DMS153 treated with DMSO at 0.1 percent for 48 hours (cell line): Measurements from ENCODE around the gene KIAA1958.
"Not testable (repeated sequence)": the region's sequence is repeated elsewhere in the genome, so short reads cannot be mapped to it uniquely, and the experiment has no call there.

ENCODE experiments used
- DNase-seq: peaks from one replicate; lab custom pipeline; 2025; ENCODE audit not compliant: unreplicated experiment; lab: John Stamatoyannopoulos, UW

KIAA1958 gene

GRCh38 chr9:112647596-112647995, 161.0 kb downstream of the KIAA1958 start:
- DNase-seq, result no peak

DNA sequence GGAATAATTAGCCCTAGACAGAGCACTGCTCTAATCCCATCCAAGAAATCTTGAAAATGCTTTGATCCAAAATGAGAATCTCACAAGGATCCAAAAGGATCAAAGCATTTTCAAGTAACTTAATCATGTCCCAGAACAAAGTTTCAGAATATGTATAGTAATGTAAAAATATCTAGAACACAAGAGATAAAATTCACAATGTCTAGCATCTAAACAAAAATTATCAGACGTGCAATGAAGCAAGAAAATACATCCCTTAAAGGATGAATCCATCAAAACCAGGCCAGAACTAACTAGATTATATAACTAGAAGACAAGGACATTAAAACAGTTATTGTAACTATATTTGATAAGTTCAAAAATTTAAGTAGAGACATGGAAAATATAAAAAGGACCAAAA, 162.0 kb downstream of the KIAA1958 start:
- no peak for DNase-seq

GRCh38 chr9:112654282-112654681, 167.7 kb downstream of the KIAA1958 start:
- no peak for DNase-seq

DNA sequence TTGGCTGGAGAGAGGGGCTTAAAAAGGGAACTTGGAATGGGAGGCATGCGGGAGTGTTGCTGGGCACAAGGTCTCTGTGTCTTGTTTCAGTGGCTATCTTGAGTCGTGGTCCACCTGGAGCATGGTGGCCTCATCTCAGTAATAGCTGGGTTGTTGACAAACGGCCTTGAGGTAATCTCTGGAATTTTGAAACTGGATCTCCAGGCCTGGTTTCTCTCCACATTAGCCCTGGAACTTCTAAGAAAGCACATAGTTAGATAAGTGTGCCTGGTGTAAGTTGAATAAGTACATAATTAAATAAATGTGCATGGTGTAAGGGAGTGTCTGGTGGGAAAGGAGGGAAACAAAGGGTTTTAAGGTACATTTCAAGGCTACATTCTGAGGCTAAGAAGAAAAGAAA, 169.0 kb downstream of the KIAA1958 start:
- DNase-seq, result no peak

DNA sequence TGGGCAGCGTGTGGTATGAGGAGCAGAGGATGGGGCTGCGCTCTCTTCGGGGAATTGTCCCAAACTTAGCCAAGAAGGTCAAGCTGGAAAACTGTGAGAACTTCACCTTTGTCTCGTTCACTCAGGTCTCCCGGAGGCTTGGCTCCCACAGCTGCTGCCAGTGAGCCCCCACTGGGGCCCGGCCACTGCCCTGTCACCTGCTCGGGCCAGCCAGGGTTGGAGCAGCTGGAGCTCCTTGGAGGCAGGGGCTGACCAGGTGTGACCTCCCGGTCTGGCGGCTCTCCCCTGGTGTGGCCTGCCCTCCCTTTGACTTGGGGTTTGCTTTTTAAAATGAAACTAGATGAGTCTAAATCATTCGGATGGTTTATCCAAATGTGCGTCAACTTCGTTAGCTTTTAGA, 173.3 kb downstream of the KIAA1958 start:
- DNase-seq, result no peak

DNA sequence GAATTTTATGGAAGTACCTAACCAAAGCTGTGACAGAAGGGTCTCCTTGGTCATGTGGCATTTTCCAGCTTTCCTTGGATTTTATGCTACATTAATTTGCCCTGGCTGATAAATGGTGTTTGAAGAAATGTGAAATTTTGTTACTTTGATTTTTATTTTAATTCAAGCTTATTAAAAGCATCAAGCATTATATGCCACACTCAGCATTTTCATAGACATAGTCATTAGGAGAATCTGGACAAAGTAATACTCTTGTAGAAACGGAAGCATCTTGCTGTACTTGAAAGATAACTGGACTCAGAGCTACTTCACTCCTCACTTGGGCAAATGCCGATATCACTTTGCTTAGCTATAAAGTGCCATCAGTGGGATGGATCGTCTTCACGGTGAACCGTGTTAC, 177.1 kb downstream of the KIAA1958 start:
- no peak for DNase-seq

GRCh38 chr9:112664531-112664930, 177.9 kb downstream of the KIAA1958 start:
- DNase-seq, result no peak

DNA sequence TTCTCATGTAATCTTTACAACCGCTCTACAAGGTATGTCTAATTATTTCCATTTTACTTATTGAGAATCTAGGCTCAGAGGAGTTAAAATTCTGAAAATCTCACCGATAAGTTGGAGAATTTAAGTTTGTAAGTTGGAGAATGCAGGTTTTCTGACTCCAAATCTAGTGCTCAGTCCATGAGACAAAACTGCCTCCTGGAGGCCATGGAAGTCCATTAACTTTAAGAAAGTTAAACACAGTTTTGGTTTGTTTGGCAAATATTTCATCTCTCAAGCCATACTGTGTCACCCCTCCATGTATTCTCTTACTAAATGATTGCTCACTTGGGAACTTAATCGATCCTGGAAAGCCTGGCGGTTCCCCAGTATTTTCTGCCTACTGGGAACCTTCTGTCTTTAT, 178.7 kb downstream of the KIAA1958 start:
- no peak for DNase-seq

DNA sequence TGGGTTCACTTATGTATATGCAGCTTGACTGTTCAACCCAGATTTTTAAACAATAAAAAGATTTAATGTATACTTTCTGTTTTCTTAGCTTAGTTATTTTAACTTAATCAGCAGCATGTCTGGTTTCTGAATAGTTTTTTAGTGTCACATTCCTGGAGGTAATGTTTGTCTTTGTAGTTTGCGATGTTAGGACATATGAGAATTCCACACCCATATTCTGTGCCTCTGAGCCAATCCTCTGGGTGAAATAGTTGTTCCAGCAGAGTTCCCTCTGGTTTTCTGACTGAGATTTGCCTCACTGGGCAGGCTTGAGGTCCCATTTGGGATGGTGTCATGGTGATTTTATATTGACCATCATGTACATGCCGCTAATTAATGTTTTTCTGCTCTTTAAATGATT, 182.7 kb downstream of the KIAA1958 start:
- no peak for DNase-seq

- DNase-seq, result no peak
These were observed 184.5 kb downstream of the KIAA1958 start for GRCh38 chr9:112670991-112671625.

GRCh38 chr9:112673221-112673620, 186.6 kb downstream of the KIAA1958 start:
- DNase-seq, result not testable (repeated sequence)

DNA sequence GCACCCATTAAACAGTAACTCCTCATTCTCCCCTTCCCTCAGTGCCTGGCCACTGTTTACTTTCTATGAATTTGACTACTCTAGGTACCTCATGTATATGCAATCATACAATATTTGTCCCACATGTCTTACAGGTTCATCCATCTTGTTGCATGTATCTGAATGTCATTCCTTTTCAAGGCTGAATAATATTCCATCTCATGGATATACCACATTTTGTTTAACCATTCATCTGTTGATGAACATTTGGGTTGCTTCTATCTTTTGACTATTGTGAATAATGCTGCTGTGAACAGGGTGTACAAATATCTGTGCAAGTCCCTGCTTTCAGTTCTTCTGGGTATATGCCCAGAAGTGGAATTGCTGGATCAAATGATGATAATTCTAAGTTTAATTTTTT, 190.4 kb downstream of the KIAA1958 start:
- no peak for DNase-seq

GRCh38 chr9:112680731-112681402, 194.2 kb downstream of the KIAA1958 start:
- DNase-seq, result no peak

DNA sequence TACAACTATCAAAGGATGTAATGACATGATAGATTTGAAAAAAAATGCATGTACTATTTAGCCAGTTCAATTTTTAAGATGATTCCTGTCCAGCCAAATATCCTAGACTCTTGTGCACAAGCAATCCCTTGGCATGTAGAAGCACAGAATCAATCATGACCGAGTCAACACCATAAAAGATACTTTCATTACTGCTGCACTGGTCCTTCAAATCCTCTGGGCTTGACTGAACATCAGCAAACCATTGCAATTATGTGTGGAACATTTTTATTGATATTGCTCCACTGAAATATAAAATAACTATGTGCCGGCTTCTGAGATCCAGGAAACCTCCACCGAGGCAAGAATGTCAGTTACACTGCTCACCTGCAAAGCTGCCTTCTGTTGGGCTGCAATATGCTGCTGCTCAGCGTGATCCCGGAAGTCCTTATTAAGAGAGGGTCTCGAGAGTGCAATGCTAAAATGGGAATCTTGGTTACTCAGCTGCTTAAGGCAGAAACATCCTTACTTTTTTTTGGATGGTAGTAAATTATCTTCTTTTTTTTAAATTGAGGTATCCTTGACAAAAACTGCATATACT, 202.6 kb downstream of the KIAA1958 start:
- DNase-seq, result no peak

DNA sequence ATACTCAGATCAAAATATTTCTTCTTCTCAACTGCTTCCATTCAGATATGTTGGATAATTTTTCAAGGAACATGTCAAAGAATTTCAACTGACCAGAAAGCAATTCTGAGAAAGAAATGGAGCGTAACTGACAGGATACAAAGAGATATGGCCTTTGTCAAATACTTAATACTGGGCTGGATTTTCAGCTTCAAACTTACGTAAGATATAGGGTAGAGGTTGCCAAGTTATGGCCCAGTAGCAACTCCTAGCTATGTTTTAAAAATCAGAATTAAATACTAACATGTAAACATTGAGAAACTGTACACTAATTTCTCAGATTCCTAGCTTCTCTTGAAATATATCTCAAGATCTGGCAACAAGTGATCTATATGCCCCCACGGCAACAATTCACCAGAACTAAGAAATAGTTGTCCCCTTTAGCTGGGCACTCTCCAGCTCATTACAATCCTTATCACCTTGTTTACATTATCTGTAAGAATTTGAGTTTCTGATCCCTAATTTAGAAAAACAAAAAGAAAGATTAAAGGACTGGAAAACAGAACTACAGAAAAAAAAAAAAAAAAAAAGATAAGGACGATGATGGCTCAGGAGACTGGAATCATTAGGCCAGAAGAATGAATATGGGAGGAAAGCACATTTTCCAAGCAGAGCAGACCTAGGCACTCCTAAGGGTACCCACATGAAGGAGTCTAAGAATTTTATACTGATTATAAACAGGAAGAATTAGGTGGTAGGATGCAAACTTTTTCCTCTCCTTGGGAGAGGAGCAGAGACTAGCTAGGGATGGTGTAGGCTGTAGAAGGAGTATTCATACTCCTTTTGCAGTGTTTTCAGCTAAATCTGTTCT, 208.3 kb downstream of the KIAA1958 start:
- DNase-seq, result no peak

- DNase-seq, result no peak
These were observed 209.8 kb downstream of the KIAA1958 start for GRCh38 chr9:112696461-112696860.

DNA sequence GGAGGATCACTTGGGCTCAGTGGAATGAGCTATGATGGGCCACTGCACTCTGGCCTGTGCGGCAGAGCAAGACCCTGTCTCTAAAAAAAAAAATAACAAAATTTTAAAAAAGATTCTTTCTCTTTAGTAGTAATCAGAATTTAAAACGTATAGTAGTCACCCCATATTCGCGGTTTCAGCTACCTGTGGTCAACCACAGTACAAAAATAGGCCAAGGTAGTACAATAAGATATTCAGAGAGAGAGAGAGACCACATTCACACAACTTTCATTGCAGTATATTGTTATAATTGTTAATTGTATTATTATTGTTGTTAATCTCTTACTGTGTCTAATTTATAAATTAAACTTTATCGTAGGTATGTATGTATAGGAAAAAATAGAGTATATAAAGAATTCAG, 212.6 kb downstream of the KIAA1958 start:
- no peak for DNase-seq

GRCh38 chr9:112700085-112700484, 213.5 kb downstream of the KIAA1958 start:
- no peak for DNase-seq

DNA sequence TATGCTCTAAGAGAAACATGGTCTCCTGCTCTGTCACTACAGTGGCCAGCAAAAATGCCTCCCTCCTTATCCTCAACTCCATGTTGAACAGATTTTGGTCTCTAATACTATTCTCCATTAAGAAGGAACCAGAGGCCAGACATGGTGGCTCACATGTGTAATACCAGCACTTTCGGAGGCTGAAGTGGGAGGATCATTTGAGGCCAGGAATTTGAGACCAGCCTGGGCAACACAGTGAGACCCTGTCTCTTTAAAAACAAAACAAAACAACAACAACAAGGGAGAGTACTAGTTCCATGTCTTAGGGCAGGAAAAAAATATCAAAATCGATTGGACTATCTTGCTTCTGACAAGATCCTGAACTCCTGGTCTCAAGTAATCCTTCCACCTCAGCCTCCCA, 216.7 kb downstream of the KIAA1958 start:
- no peak for DNase-seq

GRCh38 chr9:112705768-112706427, 219.3 kb downstream of the KIAA1958 start:
- no peak for DNase-seq

DNA sequence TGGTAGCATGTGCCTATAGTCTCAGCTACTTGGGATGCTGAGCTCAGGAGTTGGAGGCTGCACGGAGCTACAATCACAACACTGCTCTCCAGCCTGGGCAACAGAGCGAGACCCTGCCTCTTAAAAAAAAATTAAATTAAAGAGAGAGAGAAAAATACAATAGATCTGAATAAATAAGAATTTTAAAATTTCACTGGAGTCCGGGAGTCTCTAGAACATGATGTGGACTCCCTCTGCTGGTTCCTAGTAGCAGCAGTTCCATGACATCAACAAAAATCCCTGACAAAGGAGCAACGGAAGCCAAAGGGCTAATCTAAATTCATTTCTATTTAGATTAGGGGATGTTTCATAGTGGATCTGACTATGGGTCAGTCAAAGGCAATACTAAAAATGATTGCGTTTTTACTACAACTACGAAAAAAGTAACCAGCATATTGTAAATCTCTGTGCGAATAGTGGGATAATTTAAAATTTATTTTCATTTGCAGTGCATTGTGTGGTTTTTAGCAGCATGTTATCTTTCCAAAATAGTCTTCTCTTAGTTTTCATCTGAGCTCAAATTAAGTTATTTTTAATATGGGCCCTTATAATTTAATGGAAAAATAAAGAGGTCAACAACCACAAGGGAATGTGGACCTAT, 224.5 kb downstream of the KIAA1958 start:
- no peak for DNase-seq
